Vagina (tissue), 2 donors: ENCODE results near the gene PLEKHG2. TPM values are rescaled to one million over a fixed set of nuclear protein-coding genes. Genes with fewer than 3 reads are reported as not detected.
A peak's percentile ranks its signal among the peaks of the same experiment; 100 is the strongest.

Source experiments
- DNase-seq, 2 donors: peaks; one replicate each; pipeline ENCODE4 v3.0.0-alpha.2; 2017; ENCODE audit errors: extremely low spot score in 2 of 2
- H3K27ac ChIP-seq: fragments of 200-600 bp; sonication (generic); one replicate; pipeline ENCODE4 v1.5.1; 2019
- H3K27me3 ChIP-seq: fragments of 200-600 bp; sonication (generic); one replicate; pipeline ENCODE4 v1.5.1; 2019
- H3K36me3 ChIP-seq, 2 donors: fragments of 200-600 bp; sonication (generic); one replicate each; pipeline ENCODE4 v1.5.1; 2017 to 2019
- H3K4me1 ChIP-seq: fragments of 200-600 bp; sonication (generic); one replicate; pipeline ENCODE4 v1.5.1; 2019
- H3K4me3 ChIP-seq, 2 donors: fragments of 200-600 bp; sonication (generic); 1 replicate in 1 of 2; 2 replicates in 1 of 2; pipeline ENCODE4 v1.5.1; 2016 to 2019
- H3K9me3 ChIP-seq: fragments of 200-600 bp; sonication (generic); one replicate; pipeline ENCODE4 v1.5.1; 2019
- CTCF ChIP-seq, 3 experiments: fragments of 450-650 bp in 2 of 3; fragments of 200-600 bp in 1 of 3; sonication (generic) in 1 of 3; IDR thresholded peaks; one replicate each; pipeline ENCODE4 v1.5.1; 2017 to 2019; ENCODE audit warnings: antibody characterized with exemption in 3 of 3, mild to moderate bottlenecking in 2 of 3, moderate library complexity in 2 of 3
- POLR2A ChIP-seq, 2 donors: fragments of 450-650 bp; IDR thresholded peaks; one replicate each; pipeline ENCODE4 v1.6.1; 2017; ENCODE audit warnings: antibody characterized with exemption in 2 of 2, mild to moderate bottlenecking in 2 of 2, moderate library complexity in 2 of 2
- POLR2AphosphoS5 ChIP-seq, 2 donors: sonication (generic); formaldehyde crosslinking; IDR thresholded peaks; one replicate each; pipeline ENCODE4 v1.9.0; 2017; ENCODE audit warnings: antibody characterized with exemption in 2 of 2, mild to moderate bottlenecking in 2 of 2, low read depth in 1 of 2; ENCODE audit not compliant: insufficient read depth in 1 of 2
- intact Hi-C: fragments of 100-400 bp; cut with DNase I; formaldehyde crosslinking; loops from one replicate; pipeline ENCODE4 v1.15.1; 2023
- total RNA-seq: library from RNA; depleted of rRNA; stranded (reverse); fragments of >200 nt; gene quantifications from one replicate; pipeline ENCODE4 v1.2.3, GENCODE V29; 2016

PLEKHG2 gene
- total RNA-seq, 1 donor from 2014 or later, result 18.9 TPM

GRCh38 chr19:39471756-39472536 is 59.5 kb downstream of the PLEKHG2 start:
- H3K9me3 ChIP-seq, result no peaks in the 10 kb centered on the region
- no peak for DNase-seq
- intact Hi-C loops, result loop anchor here (10.0 kb wide), 1 partner anchor 347 kb away; the partner anchor contains the start of gene PAK4
- H3K27ac ChIP-seq, result no peak overlapping the region
- peaks cover 4 to 95% of the 10 kb centered on the region in 2 donors for H3K36me3 ChIP-seq
- TF ChIP-seq CTCF (IDR thresholded peaks at IDR 0.05) (no peak), POLR2A (IDR thresholded peaks at IDR 0.05) (no peak), POLR2AphosphoS5 (IDR thresholded peaks at IDR 0.05; ENCODE audit: insufficient read depth in 1 of 2, low read depth in 1 of 2) (no peak)
- no peaks in the 10 kb centered on the region for H3K27me3 ChIP-seq
- no peaks in the 10 kb centered on the region for H3K4me1 ChIP-seq
- H3K4me3 ChIP-seq, result no peak overlapping the region

- no peak overlapping the region for H3K27ac ChIP-seq
- no peaks in the 10 kb centered on the region for H3K4me1 ChIP-seq
- H3K36me3 ChIP-seq, result peaks cover 4 to 89% of the 10 kb centered on the region in 2 donors
- no peaks in the 10 kb centered on the region for H3K27me3 ChIP-seq
- TF ChIP-seq POLR2AphosphoS5 (IDR thresholded peaks at IDR 0.05; ENCODE audit: insufficient read depth in 1 of 2, low read depth in 1 of 2), result no peak
- H3K4me3 ChIP-seq, result no peak overlapping the region
- no peaks in the 10 kb centered on the region for H3K9me3 ChIP-seq
- no peak for DNase-seq
- intact Hi-C loops, result loop anchor here (10.0 kb wide), 1 partner anchor 348 kb away; the partner anchor contains the start of gene PAK4
Measured at GRCh38 chr19:39472746-39473442, 60.4 kb downstream of the PLEKHG2 start.

- Histone ChIP-seq H3K27ac (no peak overlapping the region), H3K36me3 (peaks cover 4 to 83% of the 10 kb centered on the region in 2 donors), H3K27me3 (no peaks in the 10 kb centered on the region), H3K4me3 (no peak overlapping the region), H3K9me3 (no peaks in the 10 kb centered on the region), H3K4me1 (no peaks in the 10 kb centered on the region)
- TF ChIP-seq POLR2AphosphoS5 (IDR thresholded peaks at IDR 0.05; ENCODE audit: insufficient read depth in 1 of 2, low read depth in 1 of 2), result no peak
- TF ChIP-seq CTCF (IDR thresholded peaks at IDR 0.05), result no peak
- TF ChIP-seq POLR2A (IDR thresholded peaks at IDR 0.05), result no peak
- DNase-seq, result no peak
- intact Hi-C loops, result loop anchor here (10.0 kb wide), 1 partner anchor 349 kb away; the partner anchor contains the start of gene PAK4
Measured at GRCh38 chr19:39473443-39473960, 61.0 kb downstream of the PLEKHG2 start.

- Histone ChIP-seq H3K4me1 (no peaks in the 10 kb centered on the region), H3K9me3 (no peaks in the 10 kb centered on the region), H3K27ac (no peak overlapping the region), H3K4me3 (no peak overlapping the region), H3K27me3 (no peaks in the 10 kb centered on the region), H3K36me3 (peaks cover 4 to 76% of the 10 kb centered on the region in 2 donors)
- intact Hi-C loops, result loop anchor here (10.0 kb wide), 1 partner anchor 349 kb away; the partner anchor contains the start of gene PAK4
- DNase-seq, result no peak
- TF ChIP-seq POLR2A (IDR thresholded peaks at IDR 0.05), result no peak
- peak; percentile 37 to 56 (median 54) for TF ChIP-seq CTCF (IDR thresholded peaks at IDR 0.05)
Measured at GRCh38 chr19:39474139-39474620, 61.7 kb downstream of the PLEKHG2 start.

GRCh38 chr19:39475748-39476147 is 63.3 kb downstream of the PLEKHG2 start:
- TF ChIP-seq CTCF (IDR thresholded peaks at IDR 0.05) (no peak), POLR2A (IDR thresholded peaks at IDR 0.05) (no peak), POLR2AphosphoS5 (IDR thresholded peaks at IDR 0.05; ENCODE audit: insufficient read depth in 1 of 2, low read depth in 1 of 2) (no peak)
- no peak overlapping the region for H3K27ac ChIP-seq
- H3K9me3 ChIP-seq, result no peaks in the 10 kb centered on the region
- H3K4me1 ChIP-seq, result peaks cover 7% of the 10 kb centered on the region
- H3K27me3 ChIP-seq, result no peaks in the 10 kb centered on the region
- intact Hi-C loops, result loop anchor here (5.0 to 10.0 kb wide), 2 partner anchors 57 to 351 kb away; partner anchors contain the start of genes EID2B and PAK4
- no peak for DNase-seq
- H3K36me3 ChIP-seq, result peaks cover 4 to 60% of the 10 kb centered on the region in 2 donors
- H3K4me3 ChIP-seq, result no peak overlapping the region
